GM12878 (cell line): ENCODE data around the gene CPLX1. TPM values are rescaled to one million over a fixed set of nuclear protein-coding genes. Genes with fewer than 3 reads are reported as not detected.
A peak's percentile ranks its signal among the peaks of the same experiment; 100 is the strongest.

Experiments
- ATAC-seq: fragments of 200-7000 bp; cut with Tn5 transposase; 3 replicates; pipeline ENCODE4 v1.9.1; 2020; ENCODE audit warnings: mild to moderate bottlenecking, moderate library complexity
- BruUV-seq: library from RNA; stranded (reverse); fragments of 400-500 nt; replicated peaks from 2 replicates; lab custom pipeline; 2021; lab: Mats Ljungman, UMichigan
- CTCF ChIA-PET: fragments of 300-600 bp; sonication (Branson Sonifier 250); formaldehyde crosslinking; extraction: SDS; loops from one replicate; lab custom pipeline; 2021; ENCODE audit warnings: inconsistent platforms; lab: Yijun Ruan, JAX
- POLR2A ChIA-PET: fragments of 350-600 bp; formaldehyde crosslinking; extraction: SDS; loops from one replicate; lab custom pipeline; 2021; ENCODE audit warnings: inconsistent platforms; lab: Charles Lee
- RAD21 ChIA-PET: fragments of 300-600 bp; sonication (Branson Sonifier 250); formaldehyde crosslinking; loops from one replicate; lab custom pipeline; 2023; ENCODE audit warnings: antibody characterized with exemption; ENCODE audit not compliant: unreplicated experiment; lab: Charles Lee
- SMC1A ChIA-PET: fragments of 300-600 bp; sonication (Branson Sonifier 250); formaldehyde crosslinking; loops from one replicate; lab custom pipeline; 2023; ENCODE audit not compliant: unreplicated experiment, uncharacterized antibody; lab: Charles Lee
- DNase-seq: peaks from one replicate; pipeline ENCODE4 v3.0.0-alpha.2; 2011; ENCODE audit warnings: low read depth, low spot score
- FAIRE-seq: peaks from 3 replicates; lab custom pipeline; 2011; peaks lifted over from hg19 to GRCh38; lab: Jason Lieb, UNC
- H2AFZ ChIP-seq: 2 replicates; pipeline ENCODE4 v1.6.0; 2011; ENCODE audit warnings: low read depth, low read length, control low read depth; ENCODE audit not compliant: control insufficient read depth
- H3K27ac ChIP-seq: 2 replicates; pipeline ENCODE4 v1.5.1; 2011; ENCODE audit warnings: control low read depth; ENCODE audit not compliant: control insufficient read depth, insufficient read depth
- H3K27me3 ChIP-seq, 2 experiments: replicated peaks in 1 of 2; 2 replicates each; pipeline versions ENCODE4 v1.6.0 to v1.6.1; 2011; ENCODE audit warnings: low read length in 1 of 2; ENCODE audit not compliant: control insufficient read depth in 2 of 2, insufficient read depth in 2 of 2
- H3K36me3 ChIP-seq, 2 experiments: 2 replicates each; pipeline ENCODE4 v1.5.1; 2011; ENCODE audit warnings: low read length in 1 of 2; ENCODE audit not compliant: control insufficient read depth in 2 of 2, insufficient read depth in 2 of 2
- H3K4me1 ChIP-seq: 2 replicates; pipeline ENCODE4 v1.6.1; 2011; ENCODE audit warnings: mild to moderate bottlenecking, low read length, moderate library complexity, mixed read lengths; ENCODE audit not compliant: control insufficient read depth, insufficient read depth
- H3K4me2 ChIP-seq: 2 replicates; pipeline ENCODE4 v1.6.0; 2011; ENCODE audit warnings: control low read depth; ENCODE audit not compliant: control insufficient read depth, insufficient read depth
- H3K4me3 ChIP-seq: fragments of 200-600 bp; sonication (generic); 2 replicates; pipeline ENCODE4 v1.5.1; 2016
- H3K79me2 ChIP-seq: 2 replicates; pipeline ENCODE4 v1.6.0; 2011; ENCODE audit warnings: low read length; ENCODE audit not compliant: control insufficient read depth, insufficient read depth
- H3K9ac ChIP-seq: 2 replicates; pipeline ENCODE4 v1.8.0; 2011; ENCODE audit warnings: low read length, control low read depth, mixed read lengths; ENCODE audit not compliant: control insufficient read depth, insufficient read depth
- H3K9me3 ChIP-seq: replicated peaks from 3 replicates; pipeline ENCODE4 v1.5.1; 2011; ENCODE audit warnings: mild to moderate bottlenecking, low read length; ENCODE audit not compliant: control insufficient read depth, insufficient read depth
- H4K20me1 ChIP-seq: 2 replicates; pipeline ENCODE4 v1.6.0; 2011; ENCODE audit not compliant: control insufficient read depth, insufficient read depth
- BHLHE40 ChIP-seq, 2 experiments: fragments of 450-650 bp in 1 of 2; IDR thresholded peaks; 2 replicates each; pipeline ENCODE4 v1.6.1; 2011 to 2017; ENCODE audit warnings: low read depth in 2 of 2, borderline replicate concordance in 1 of 2, improper control_type of control experiment in 1 of 2, low read length in 1 of 2, mild to moderate bottlenecking in 1 of 2
- CEBPB ChIP-seq, 2 experiments: fragments of 150-350 bp in 1 of 2; IDR thresholded peaks; 2 replicates each; pipeline ENCODE4 v1.6.1; 2012 to 2014; ENCODE audit warnings: low read depth in 2 of 2, low read length in 2 of 2, borderline replicate concordance in 1 of 2, inconsistent platforms in 1 of 2
- CHD4 ChIP-seq: fragments of 200-600 bp; sonication (generic); IDR thresholded peaks from 2 replicates; pipeline ENCODE4 v1.6.1; 2016; ENCODE audit warnings: mild to moderate bottlenecking
- CREM ChIP-seq: IDR thresholded peaks from 2 replicates; pipeline ENCODE4 v1.6.1; 2014; ENCODE audit warnings: antibody characterized with exemption, low read depth
- MEF2B ChIP-seq: fragments of 450-650 bp; IDR thresholded peaks from 2 replicates; pipeline ENCODE4 v1.6.1; 2018; ENCODE audit warnings: mild to moderate bottlenecking, moderate library complexity; ENCODE audit not compliant: partially characterized antibody, poor library complexity, severe bottlenecking
- NR2C1 ChIP-seq: fragments of 450-650 bp; IDR thresholded peaks from 2 replicates; pipeline ENCODE4 v1.6.1; 2017; ENCODE audit warnings: antibody characterized with exemption, mild to moderate bottlenecking, moderate library complexity
- PML ChIP-seq: IDR thresholded peaks from 2 replicates; pipeline ENCODE4 v1.6.1; 2012; ENCODE audit warnings: low read length, inconsistent platforms
- POLR2A ChIP-seq: IDR thresholded peaks from 2 replicates; pipeline ENCODE4 v1.6.1; 2011; ENCODE audit warnings: low read depth, mild to moderate bottlenecking, low read length
- RB1 ChIP-seq: fragments of 450-650 bp; formaldehyde crosslinking; IDR thresholded peaks from 2 replicates; pipeline ENCODE4 v1.6.1; 2017; ENCODE audit warnings: mild to moderate bottlenecking, borderline replicate concordance
- SP1 ChIP-seq: IDR thresholded peaks from one replicate; pipeline ENCODE4 v1.6.1; 2011; ENCODE audit warnings: low read depth, low read length
- SREBF2 ChIP-seq: IDR thresholded peaks from 2 replicates; pipeline ENCODE4 v1.6.1; 2012; ENCODE audit warnings: mild to moderate bottlenecking, low read length
- YY1 ChIP-seq: IDR thresholded peaks from 2 replicates; pipeline ENCODE4 v1.6.1; 2011; ENCODE audit warnings: low read depth, mild to moderate bottlenecking, low read length
- ZNF24 ChIP-seq: fragments of 450-650 bp; IDR thresholded peaks from 2 replicates; pipeline ENCODE4 v1.6.1; 2017; ENCODE audit warnings: antibody characterized with exemption, mild to moderate bottlenecking
- WGBS: methylation state at CpG from one replicate; pipeline ENCODE4 v1.1.6; 2016; ENCODE audit warnings: low lambda C conversion rate; ENCODE audit not compliant: insufficient replicate concordance, insufficient coverage; ENCODE audit errors: missing lambda C conversion rate; 5-methylcytosine and 5-hydroxymethylcytosine counted together
- in situ Hi-C: fragments of 300-500 bp; cut with MboI; formaldehyde crosslinking; loops from 9 replicates; pipeline ENCODE4 v1.14.3; 2018; ENCODE audit warnings: mixed read lengths
- intact Hi-C: fragments of 100-400 bp; cut with micrococcal nuclease; formaldehyde crosslinking; loops from one replicate; pipeline ENCODE4 v1.14.2; 2022; ENCODE audit not compliant: unreplicated experiment
- polyA plus RNA-seq, 11 experiments: library from polyadenylated mRNA; depleted of rRNA in 4 of 11; unstranded in 6 of 11; stranded (reverse) in 5 of 11; fragments of >200 nt; fragmentation: Nextera tagmentation in 4 of 11; fragmentation: Illumina TruSeq in 1 of 11; extraction: Ambion mirVana in 4 of 11; extraction: Trizol in 1 of 11; gene quantifications; 1 replicate in 1 of 11; 2 replicates in 10 of 11; pipeline versions ENCODE4 v1.2.1 to v1.2.3, GENCODE V29; 2011 to 2016; ENCODE audit warnings: inconsistent platforms in 2 of 11, missing spikeins in 2 of 11, low read depth in 1 of 11
- total RNA-seq, 4 experiments: library from RNA; depleted of rRNA in 3 of 4; stranded (reverse); fragments of >200 nt in 3 of 4; fragmentation: Illumina TruSeq in 1 of 4; extraction: Trizol in 1 of 4; gene quantifications; 2 replicates each; pipeline versions ENCODE4 v1.2.1 to v1.2.3, GENCODE V29; 2013 to 2021
- TF ChIP-seq, protein P1 (sequence below): IDR thresholded peaks from 2 replicates; pipeline ENCODE4 v1.6.1; 2011; ENCODE audit warnings: borderline replicate concordance, low read depth, mild to moderate bottlenecking, moderate library complexity, mixed read lengths, low read length; ENCODE audit not compliant: insufficient read depth; ENCODE audit errors: extremely low read length
- TF ChIP-seq, protein P2 (sequence below): fragments of 450-650 bp; IDR thresholded peaks from 2 replicates; pipeline ENCODE4 v1.6.1; 2017; ENCODE audit warnings: mild to moderate bottlenecking, moderate library complexity
- TF ChIP-seq, protein P3 (sequence below): fragments of 450-650 bp; conservative IDR thresholded peaks from 2 replicates; pipeline ENCODE4 v1.6.1; 2017; ENCODE audit warnings: mild to moderate bottlenecking, moderate library complexity

Gene CPLX1
- total and polyA plus RNA-seq, 10 of the 15 experiments (the other 5 are each of a cell fraction or from before 2014, with no cell fraction given): 0.04 to 1.2 (median 0.13) TPM; not detected in 5

DNA sequence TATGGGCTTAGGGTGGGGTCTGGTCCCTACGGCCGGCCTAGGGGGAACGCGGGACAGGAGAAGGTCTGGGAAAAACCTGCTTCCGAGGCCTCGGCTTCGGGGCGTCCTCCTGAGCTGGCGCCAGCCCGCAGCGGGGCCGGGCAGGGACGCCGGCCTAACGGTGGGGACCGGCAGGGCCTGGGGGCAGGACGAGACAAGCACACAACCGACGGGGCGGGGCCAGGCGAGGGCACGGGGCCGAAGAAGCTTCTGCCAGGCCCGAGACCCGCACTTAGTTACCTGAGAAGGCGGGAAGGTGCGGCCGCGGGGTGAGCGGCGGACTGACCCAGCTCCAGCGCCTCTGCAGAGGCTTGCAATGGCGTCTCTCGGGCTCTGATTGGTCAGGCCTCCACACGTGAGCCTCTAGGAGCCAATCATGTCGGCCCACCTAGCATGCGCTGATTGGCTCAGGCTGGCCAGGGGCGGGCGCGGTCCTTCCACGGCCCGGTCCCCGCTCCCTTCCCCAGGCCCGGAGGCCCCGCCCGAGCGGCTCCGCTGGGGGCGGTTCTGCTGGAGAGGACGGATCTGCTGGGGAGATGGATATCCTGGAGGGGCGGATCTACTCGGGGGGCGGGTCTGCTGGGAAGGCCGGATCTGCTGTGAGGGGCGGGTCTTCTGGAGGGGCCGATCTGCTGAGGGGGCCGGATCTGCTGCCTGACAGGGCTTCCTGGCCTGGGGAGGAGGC lies 44.3 kb downstream of the CPLX1 start:
- no TSS peak for BruUV-seq
- no peaks in the 10 kb centered on the region; the same call in 2 of the 3 replicates for H3K9me3 ChIP-seq
- ChIA-PET CTCF (interaction anchor here (1.0 to 1.2 kb wide), 4 partner anchors 39 to 206 kb away, joined by 3 to 4 read pairs (median 3); partner anchors contain the start of gene IDUA), POLR2A (interaction anchor here (0.6 to 1.9 kb wide), 8 partner anchors 13 to 509 kb away, joined by 3 to 7 read pairs (median 4); partner anchors contain the start of genes GAK, IDUA and TMEM175), RAD21 (interaction anchor here (0.6 to 1.7 kb wide), 5 partner anchors 12 to 1146 kb away, joined by 3 to 7 read pairs (median 3); partner anchors contain the start of gene IDUA), SMC1A (interaction anchor here (1.4 kb wide), 1 partner anchor 152 kb away, joined by 3 read pairs; no protein-coding TSS in a partner anchor)
- peaks cover 44% of the 10 kb centered on the region for H3K79me2 ChIP-seq
- intact Hi-C loops: loop anchor here (1.0 to 5.0 kb wide), 2 partner anchors 141 to 206 kb away; partner anchors contain the start of gene IDUA
- H3K4me1 ChIP-seq: peaks cover 11% of the 10 kb centered on the region
- peak; percentile 93 for DNase-seq
- H3K27ac ChIP-seq: peak overlapping the region; percentile 96
- FAIRE-seq: peak; percentile 98
- peaks cover 0 to 27% of the 10 kb centered on the region in 2 experiments; a peak in 3 of 4 replicates for H3K36me3 ChIP-seq
- peak overlapping the region; percentile 92 for H3K4me3 ChIP-seq
- H4K20me1 ChIP-seq: no peaks in the 10 kb centered on the region
- in situ Hi-C loops: no loop called here
- peak; percentile 98 for ATAC-seq
- H3K27me3 ChIP-seq: peaks cover 0 to 3% of the 10 kb centered on the region in 2 experiments; a peak in 1 of 4 replicates
- peak overlapping the region; percentile 91 for H3K4me2 ChIP-seq
- under 1% methylated on average over 56 of the region's 57 CpGs for WGBS
- H2AFZ ChIP-seq: peak overlapping the region; percentile 91
- H3K9ac ChIP-seq: peak overlapping the region; percentile 100
- TF ChIP-seq, protein P1, sequence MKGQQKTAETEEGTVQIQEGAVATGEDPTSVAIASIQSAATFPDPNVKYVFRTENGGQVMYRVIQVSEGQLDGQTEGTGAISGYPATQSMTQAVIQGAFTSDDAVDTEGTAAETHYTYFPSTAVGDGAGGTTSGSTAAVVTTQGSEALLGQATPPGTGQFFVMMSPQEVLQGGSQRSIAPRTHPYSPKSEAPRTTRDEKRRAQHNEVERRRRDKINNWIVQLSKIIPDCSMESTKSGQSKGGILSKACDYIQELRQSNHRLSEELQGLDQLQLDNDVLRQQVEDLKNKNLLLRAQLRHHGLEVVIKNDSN: peak; percentile 99
- no peak for TF ChIP-seq SREBF2
- peak; percentile 77; the same call in 1 of the 2 replicates for TF ChIP-seq PML
- no peak for TF ChIP-seq NR2C1
- TF ChIP-seq CREM: peak; percentile 56
- no peak for TF ChIP-seq ZNF24
- peak; percentile 98 for TF ChIP-seq POLR2A
- no peak for TF ChIP-seq CEBPB (IDR thresholded peaks at IDR 0.05; ENCODE audit: borderline replicate concordance in 1 of 2, low read depth in 2 of 2, low read length in 2 of 2)
- TF ChIP-seq CHD4: no peak
- no peak for TF ChIP-seq MEF2B
- TF ChIP-seq BHLHE40 (IDR thresholded peaks at IDR 0.05; ENCODE audit: borderline replicate concordance in 1 of 2, low read depth in 2 of 2, low read length in 1 of 2): peak; percentile 76 to 90
- peak; percentile 97 for TF ChIP-seq YY1
- TF ChIP-seq SP1: peak; percentile 99
- TF ChIP-seq RB1: 0 out of 2 replicates have a peak, but pooled peaks have one; percentile 74
- TF ChIP-seq, protein P2, sequence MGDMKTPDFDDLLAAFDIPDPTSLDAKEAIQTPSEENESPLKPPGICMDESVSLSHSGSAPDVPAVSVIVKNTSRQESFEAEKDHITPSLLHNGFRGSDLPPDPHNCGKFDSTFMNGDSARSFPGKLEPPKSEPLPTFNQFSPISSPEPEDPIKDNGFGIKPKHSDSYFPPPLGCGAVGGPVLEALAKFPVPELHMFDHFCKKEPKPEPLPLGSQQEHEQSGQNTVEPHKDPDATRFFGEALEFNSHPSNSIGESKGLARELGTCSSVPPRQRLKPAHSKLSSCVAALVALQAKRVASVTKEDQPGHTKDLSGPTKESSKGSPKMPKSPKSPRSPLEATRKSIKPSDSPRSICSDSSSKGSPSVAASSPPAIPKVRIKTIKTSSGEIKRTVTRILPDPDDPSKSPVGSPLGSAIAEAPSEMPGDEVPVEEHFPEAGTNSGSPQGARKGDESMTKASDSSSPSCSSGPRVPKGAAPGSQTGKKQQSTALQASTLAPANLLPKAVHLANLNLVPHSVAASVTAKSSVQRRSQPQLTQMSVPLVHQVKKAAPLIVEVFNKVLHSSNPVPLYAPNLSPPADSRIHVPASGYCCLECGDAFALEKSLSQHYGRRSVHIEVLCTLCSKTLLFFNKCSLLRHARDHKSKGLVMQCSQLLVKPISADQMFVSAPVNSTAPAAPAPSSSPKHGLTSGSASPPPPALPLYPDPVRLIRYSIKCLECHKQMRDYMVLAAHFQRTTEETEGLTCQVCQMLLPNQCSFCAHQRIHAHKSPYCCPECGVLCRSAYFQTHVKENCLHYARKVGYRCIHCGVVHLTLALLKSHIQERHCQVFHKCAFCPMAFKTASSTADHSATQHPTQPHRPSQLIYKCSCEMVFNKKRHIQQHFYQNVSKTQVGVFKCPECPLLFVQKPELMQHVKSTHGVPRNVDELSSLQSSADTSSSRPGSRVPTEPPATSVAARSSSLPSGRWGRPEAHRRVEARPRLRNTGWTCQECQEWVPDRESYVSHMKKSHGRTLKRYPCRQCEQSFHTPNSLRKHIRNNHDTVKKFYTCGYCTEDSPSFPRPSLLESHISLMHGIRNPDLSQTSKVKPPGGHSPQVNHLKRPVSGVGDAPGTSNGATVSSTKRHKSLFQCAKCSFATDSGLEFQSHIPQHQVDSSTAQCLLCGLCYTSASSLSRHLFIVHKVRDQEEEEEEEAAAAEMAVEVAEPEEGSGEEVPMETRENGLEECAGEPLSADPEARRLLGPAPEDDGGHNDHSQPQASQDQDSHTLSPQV: no peak
- TF ChIP-seq, protein P3, sequence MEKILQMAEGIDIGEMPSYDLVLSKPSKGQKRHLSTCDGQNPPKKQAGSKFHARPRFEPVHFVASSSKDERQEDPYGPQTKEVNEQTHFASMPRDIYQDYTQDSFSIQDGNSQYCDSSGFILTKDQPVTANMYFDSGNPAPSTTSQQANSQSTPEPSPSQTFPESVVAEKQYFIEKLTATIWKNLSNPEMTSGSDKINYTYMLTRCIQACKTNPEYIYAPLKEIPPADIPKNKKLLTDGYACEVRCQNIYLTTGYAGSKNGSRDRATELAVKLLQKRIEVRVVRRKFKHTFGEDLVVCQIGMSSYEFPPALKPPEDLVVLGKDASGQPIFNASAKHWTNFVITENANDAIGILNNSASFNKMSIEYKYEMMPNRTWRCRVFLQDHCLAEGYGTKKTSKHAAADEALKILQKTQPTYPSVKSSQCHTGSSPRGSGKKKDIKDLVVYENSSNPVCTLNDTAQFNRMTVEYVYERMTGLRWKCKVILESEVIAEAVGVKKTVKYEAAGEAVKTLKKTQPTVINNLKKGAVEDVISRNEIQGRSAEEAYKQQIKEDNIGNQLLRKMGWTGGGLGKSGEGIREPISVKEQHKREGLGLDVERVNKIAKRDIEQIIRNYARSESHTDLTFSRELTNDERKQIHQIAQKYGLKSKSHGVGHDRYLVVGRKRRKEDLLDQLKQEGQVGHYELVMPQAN: peak; percentile 80
